ENCODE measurements around the gene S100PBP.
A peak's percentile ranks its signal among the peaks of the same experiment; 100 is the strongest.

The S100PBP gene

GRCh38 chr1:32830092-32830852, 12.8 kb downstream of the S100PBP start:
- peak; percentile 13 for DNase-seq

GRCh38 chr1:32831878-32832277, 14.4 kb downstream of the S100PBP start:
- no peak for DNase-seq

- DNase-seq: no peak
These were observed 31.1 kb downstream of the S100PBP start for GRCh38 chr1:32848354-32849063.

- DNase-seq: no peak
These were observed 38.6 kb downstream of the S100PBP start for GRCh38 chr1:32855861-32856617.

- no peak for DNase-seq
These were observed 40.7 kb downstream of the S100PBP start for GRCh38 chr1:32858136-32858535.

- DNase-seq: no peak
These were observed 41.3 kb downstream of the S100PBP start for GRCh38 chr1:32858791-32859190.

GRCh38 chr1:32859915-32860314, 42.5 kb downstream of the S100PBP start:
- DNase-seq: no peak

GRCh38 chr1:32860566-32860965, 43.1 kb downstream of the S100PBP start:
- DNase-seq: no peak

GRCh38 chr1:32861904-32862695, 44.6 kb downstream of the S100PBP start:
- DNase-seq: no peak

GRCh38 chr1:32863218-32863880, 45.9 kb downstream of the S100PBP start:
- DNase-seq: no peak

GRCh38 chr1:32863881-32864245, 46.4 kb downstream of the S100PBP start:
- no peak for DNase-seq

- no peak for DNase-seq
These were observed 47.0 kb downstream of the S100PBP start for GRCh38 chr1:32864375-32865019.

GRCh38 chr1:32865639-32866405, 48.4 kb downstream of the S100PBP start:
- DNase-seq: no peak

GRCh38 chr1:32867151-32867550, 49.7 kb downstream of the S100PBP start:
- no peak for DNase-seq

- no peak for DNase-seq
These were observed 50.2 kb downstream of the S100PBP start for GRCh38 chr1:32867671-32868070.

GRCh38 chr1:32868085-32868484, 50.6 kb downstream of the S100PBP start:
- no peak for DNase-seq

- DNase-seq: no peak
These were observed 51.5 kb downstream of the S100PBP start for GRCh38 chr1:32868806-32869455.

- DNase-seq: no peak
These were observed 52.6 kb downstream of the S100PBP start for GRCh38 chr1:32869923-32870614.

- DNase-seq: no peak
These were observed 53.3 kb downstream of the S100PBP start, which contains the start of gene FNDC5 for GRCh38 chr1:32870615-32871363. FNDC5 (minus strand) TSS chr1:32870912.
